ENCODE data around the gene TUSC2.

GRCh38 chr3:50314816-50315215, 13.2 kb downstream of the TUSC2 start:
- TF ChIP-seq CTCF (IDR thresholded peaks at IDR 0.05), result no peak
- no peak for TF ChIP-seq ZBTB33 (IDR thresholded peaks at IDR 0.05; ENCODE audit: borderline replicate concordance, low read depth)
- no peak for TF ChIP-seq CHD2 (IDR thresholded peaks at IDR 0.05; ENCODE audit: low read length, partially characterized antibody)
- TF ChIP-seq MAX (IDR thresholded peaks at IDR 0.05; ENCODE audit: low read depth), result no peak
